Activated CD4-positive, CD25-positive, alpha-beta regulatory T cell treated with anti-CD3 and anti-CD28 coated beads, Interleukin-2, amount 50 U/mL, for 24 hours (primary cell): ENCODE results near the gene GFI1.
"Not testable (repeated sequence)": the region's sequence is repeated elsewhere in the genome, so short reads cannot be mapped to it uniquely, and the experiment has no call there.

Experiments
- ATAC-seq, 2 donors: fragments of 150-1000 bp; cut with Tn5 transposase; one replicate each; pipeline ENCODE4 v1.10.0; 2021; ENCODE audit warnings: mild to moderate bottlenecking in 1 of 2, moderate library complexity in 1 of 2

The GFI1 gene

DNA sequence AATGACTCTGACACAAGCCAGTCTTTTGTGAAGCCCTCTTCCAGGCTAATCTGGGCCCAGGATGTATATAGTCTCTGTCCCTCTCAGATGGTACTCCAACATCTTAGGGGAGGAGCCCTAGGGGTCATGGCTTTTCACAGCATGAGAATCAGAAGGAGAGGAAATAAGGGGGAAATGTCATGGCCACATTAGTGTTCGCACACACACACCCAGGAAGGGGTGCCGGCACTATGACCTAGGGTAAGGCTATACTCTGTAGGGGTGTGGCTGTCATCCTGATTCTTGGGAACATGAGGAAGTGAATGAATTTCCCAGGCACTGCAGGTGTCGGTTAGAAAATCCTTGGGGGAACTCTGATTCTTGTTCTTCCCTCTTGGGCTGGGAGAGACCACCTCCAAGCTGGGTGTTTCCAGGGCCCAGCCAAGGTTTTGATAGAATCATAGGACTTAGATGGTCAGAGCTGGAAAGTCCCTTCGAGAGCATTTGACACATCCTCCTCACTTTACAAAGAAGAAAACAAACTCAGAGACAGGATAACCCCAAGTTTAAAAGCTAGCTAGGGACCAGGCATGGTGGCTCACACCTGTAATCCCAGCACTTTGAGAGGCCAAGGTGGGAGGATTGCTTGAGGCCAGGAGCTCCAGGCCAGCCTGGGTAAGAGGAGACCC is 22.0 kb downstream of the GFI1 start:
- ATAC-seq, result peak; percentile 31 to 41

DNA sequence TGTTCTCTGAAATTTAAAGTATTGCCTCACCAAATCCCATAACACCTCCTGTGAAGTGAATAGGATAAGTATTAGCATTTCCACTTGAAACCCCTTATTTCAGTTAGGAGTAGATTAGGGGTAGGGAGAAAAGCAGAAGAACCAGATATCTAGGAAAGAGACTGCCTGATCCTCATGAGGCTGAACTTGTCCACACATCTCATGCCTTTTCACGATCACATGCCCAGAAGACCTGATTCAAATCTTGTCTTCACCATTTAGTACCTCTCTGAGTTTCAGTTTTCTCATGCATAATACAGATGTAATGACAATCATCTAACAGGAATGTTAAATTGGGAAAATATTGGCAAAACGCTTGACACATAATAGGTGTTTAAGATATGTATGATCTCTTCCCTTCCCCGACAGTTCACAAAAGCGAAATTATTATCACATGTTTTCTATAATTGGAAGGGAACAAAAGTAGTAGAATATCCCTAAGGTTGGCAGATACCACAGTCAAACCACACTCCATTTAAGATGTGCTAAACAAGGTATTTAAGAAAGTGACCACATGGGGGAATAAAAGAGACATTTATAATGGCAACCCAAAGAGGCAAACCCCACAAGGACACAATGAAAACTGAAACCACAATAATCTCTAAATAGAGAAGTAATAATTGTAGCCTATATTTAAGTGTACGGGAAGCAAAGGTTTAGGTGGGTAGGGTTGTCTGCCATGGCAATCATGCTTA is 25.2 kb downstream of the GFI1 start:
- ATAC-seq, result peak in 1 of 2 donors; percentile 34

DNA sequence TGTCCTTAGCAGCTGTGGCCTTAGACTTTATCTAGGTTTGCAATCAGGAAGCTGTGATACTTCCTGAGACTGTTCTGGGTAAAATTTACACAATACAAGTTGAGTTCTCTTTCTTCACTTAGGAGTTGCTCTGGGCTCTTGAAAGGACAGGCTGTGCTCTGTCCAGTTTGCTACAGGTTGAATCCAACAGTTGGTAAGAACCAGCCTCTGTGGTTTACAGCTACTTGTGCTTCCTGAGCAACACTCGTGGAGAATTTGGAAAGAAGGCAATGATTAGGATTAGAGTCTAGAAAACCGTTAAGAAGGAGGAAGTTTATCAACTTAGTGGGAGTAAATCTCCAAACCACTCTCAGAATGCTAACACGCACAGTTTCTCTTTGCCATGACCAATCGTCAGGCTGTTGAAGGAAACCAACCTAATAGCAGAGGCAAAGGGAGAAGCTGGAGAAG is 26.8 kb downstream of the GFI1 start:
- no peak for ATAC-seq

DNA sequence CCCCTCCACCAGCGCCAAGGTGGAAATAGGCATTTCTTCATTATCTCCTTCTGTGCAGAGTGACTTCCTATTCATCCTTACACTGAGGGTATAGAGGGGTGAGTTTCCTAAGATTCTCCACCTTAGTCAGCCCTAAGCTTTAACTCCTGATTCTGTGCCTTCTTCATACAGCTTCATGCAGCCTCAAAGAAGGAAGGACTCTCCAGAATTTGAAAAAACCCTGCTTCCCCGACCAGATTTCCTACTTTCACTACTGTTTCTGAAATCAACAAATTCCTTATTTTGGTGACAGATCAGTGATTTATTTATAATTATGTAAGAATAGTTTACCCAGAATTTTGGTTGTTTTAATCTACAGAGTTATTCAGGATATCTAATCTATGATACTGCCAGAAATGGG is 28.6 kb downstream of the GFI1 start:
- ATAC-seq, result no peak

DNA sequence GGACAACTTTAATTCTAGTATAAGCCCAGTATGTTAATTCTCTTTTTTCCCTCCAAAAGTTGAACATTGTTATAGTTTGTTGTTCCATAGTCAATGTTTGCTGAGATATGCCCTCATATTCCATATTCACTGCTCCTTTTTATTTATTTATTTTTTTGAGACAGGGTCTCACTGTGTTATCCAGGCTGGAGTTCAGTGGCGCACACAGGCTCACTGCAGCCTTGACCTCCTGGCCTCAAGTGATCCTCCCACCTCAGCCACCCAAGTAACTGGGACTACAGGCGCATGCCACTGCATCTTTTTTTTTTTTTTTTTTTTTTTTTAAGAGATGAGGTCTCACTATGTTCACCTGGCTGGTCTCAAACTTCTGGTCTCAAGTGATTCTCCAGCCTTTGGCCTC is 38.7 kb downstream of the GFI1 start:
- ATAC-seq, result no peak

GRCh38 chr1:92447033-92447681 is 39.6 kb downstream of the GFI1 start:
- ATAC-seq, result no peak

DNA sequence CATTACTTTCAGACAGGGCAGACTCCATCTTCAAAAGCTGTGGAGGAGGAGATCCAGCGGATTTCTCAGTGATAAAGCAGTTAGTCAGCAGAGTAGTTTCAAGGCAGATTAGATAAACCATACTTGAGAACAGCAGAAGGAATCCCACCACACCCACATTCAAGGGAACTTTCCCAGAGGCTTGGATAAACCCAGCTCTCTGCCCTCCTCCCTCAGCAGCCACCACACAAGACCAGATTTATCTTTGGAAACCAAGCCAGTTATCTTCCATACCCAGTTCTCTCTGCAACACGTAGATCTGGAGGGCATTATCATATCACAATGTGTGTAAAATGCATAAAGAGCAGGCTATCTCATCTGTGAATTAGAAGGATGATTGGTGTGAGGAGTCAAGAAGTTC is 40.2 kb downstream of the GFI1 start:
- ATAC-seq, result no peak

DNA sequence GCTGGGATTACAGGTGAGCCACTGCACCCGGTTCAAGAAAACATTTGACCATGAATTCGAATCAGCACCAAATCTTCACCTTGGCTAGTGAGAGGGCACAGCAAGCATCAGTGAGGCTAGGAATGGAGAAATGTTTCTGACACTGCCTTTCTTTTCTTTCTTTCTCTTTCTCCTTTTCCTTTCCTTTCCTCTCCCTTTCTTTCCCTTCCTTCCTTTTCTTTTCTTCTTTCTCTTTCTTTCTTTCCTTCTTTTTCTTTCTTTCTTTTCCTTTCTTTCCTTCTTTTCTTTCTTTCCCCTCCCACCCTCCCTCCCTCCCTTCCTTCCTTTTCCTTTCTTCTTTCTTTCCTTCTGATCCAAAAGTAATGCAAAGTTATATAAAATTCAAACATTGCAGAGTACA is 40.9 kb downstream of the GFI1 start:
- no peak for ATAC-seq

GRCh38 chr1:92444351-92444750 is 42.4 kb downstream of the GFI1 start:
- no peak for ATAC-seq

DNA sequence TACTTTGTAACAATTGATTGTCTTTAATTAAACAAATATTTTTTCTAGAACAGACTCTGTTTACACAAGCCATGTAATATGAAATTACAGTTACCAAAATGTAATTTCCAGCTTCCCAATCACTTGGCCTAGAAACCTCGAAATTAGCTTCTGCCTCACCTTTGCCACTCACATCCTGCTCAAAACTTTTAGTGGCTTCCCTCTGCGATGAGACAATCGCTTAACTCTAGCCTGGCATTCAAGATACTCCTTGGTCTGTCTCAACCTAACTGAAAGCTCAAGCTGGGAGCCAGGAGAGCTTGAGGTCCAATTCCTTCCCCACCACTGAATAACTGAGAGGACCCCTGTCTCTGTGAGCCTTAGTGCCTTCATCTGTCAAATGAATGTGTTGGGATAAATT is 42.8 kb downstream of the GFI1 start:
- ATAC-seq, result no peak

- ATAC-seq, result no peak
These were observed 44.4 kb downstream of the GFI1 start for GRCh38 chr1:92442351-92442750.

- no peak for ATAC-seq
These were observed 44.9 kb downstream of the GFI1 start for GRCh38 chr1:92441697-92442342.

GRCh38 chr1:92441316-92441696 is 45.4 kb downstream of the GFI1 start:
- ATAC-seq, result no peak

- ATAC-seq, result peak in 1 of 2 donors; percentile 49
These were observed 47.4 kb downstream of the GFI1 start for GRCh38 chr1:92439291-92439690.

GRCh38 chr1:92434572-92434971 is 52.2 kb downstream of the GFI1 start:
- not testable (repeated sequence) for ATAC-seq

DNA sequence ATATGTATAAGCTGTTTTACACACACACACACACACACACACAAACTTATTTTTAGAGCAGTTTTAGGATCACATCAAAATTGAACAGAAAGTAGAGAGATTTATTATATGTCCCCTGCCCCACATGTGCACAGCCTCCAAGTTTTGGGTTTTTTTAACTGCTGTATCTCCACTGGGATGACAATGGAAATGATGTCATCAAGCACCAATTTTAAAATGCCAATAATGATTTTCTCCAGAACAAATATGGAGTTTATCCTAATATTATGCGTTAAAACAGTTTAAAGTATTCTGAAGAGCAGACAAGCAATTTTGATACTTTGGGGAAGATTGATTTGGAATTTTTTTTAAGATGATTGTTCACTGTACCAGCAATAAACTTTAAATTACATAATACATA is 56.7 kb downstream of the GFI1 start:
- no peak for ATAC-seq

- ATAC-seq, result no peak
These were observed 61.1 kb downstream of the GFI1 start for GRCh38 chr1:92425617-92426016.
